K562 (cell line): Measurements from ENCODE around the gene ELOVL1. TPM values are rescaled to one million over a fixed set of nuclear protein-coding genes. Genes with fewer than 3 reads are reported as not detected.

Source experiments
- ADNP ChIP-seq: fragments of 200-800 bp; sonication (Bioruptor generic); IDR thresholded peaks from 2 replicates; pipeline ENCODE4 v1.6.1; 2016; ENCODE audit warnings: missing genetic modification characterization, missing compliant biosample characterization
- ARID1B ChIP-seq: fragments of 450-650 bp; IDR thresholded peaks from 2 replicates; pipeline ENCODE4 v1.6.1; 2016; ENCODE audit warnings: antibody characterized with exemption, mild to moderate bottlenecking, inconsistent platforms
- CBX8 ChIP-seq: fragments of 200-600 bp; sonication (generic); IDR thresholded peaks from 2 replicates; pipeline ENCODE4 v1.6.1; 2012; ENCODE audit warnings: borderline replicate concordance, mixed run types, low read depth, mild to moderate bottlenecking, moderate library complexity, mixed read lengths, low read length, control low read depth, inconsistent platforms; ENCODE audit not compliant: poor library complexity, severe bottlenecking; ENCODE audit errors: extremely low read depth
- CCAR2 ChIP-seq: fragments of 200-400 bp; formaldehyde crosslinking; IDR thresholded peaks from 2 replicates; pipeline ENCODE4 v1.6.1; 2017; ENCODE audit warnings: mild to moderate bottlenecking, low read depth, low read length
- HINFP ChIP-seq: fragments of 450-650 bp; conservative IDR thresholded peaks from 2 replicates; pipeline ENCODE4 v1.6.1; 2016; ENCODE audit warnings: missing genetic modification characterization, low read depth, mild to moderate bottlenecking, control low read depth, missing compliant biosample characterization
- MEF2A ChIP-seq: IDR thresholded peaks from 2 replicates; pipeline ENCODE4 v1.6.1; 2011; ENCODE audit warnings: low read depth, mild to moderate bottlenecking, low read length, moderate library complexity; ENCODE audit not compliant: control insufficient read depth
- NFE2L1 ChIP-seq: fragments of 450-650 bp; IDR thresholded peaks from 2 replicates; pipeline ENCODE4 v1.6.1; 2016; ENCODE audit warnings: missing genetic modification characterization, low read depth, mild to moderate bottlenecking, missing compliant biosample characterization, moderate library complexity, borderline replicate concordance
- NFRKB ChIP-seq: fragments of 450-650 bp; IDR thresholded peaks from 2 replicates; pipeline ENCODE4 v1.6.1; 2016; ENCODE audit warnings: low read depth
- PTRF ChIP-seq: fragments of 450-650 bp; IDR thresholded peaks from 2 replicates; pipeline ENCODE4 v1.6.1; 2016; ENCODE audit warnings: mild to moderate bottlenecking, missing genetic modification characterization, missing compliant biosample characterization
- RBBP5 ChIP-seq: fragments of 200-600 bp; sonication (generic); IDR thresholded peaks from 2 replicates; pipeline ENCODE4 v1.6.1; 2012; ENCODE audit warnings: borderline replicate concordance, mild to moderate bottlenecking, low read length, control low read depth, inconsistent platforms; ENCODE audit not compliant: insufficient read depth, poor library complexity, severe bottlenecking
- RCOR1 ChIP-seq, 2 experiments: IDR thresholded peaks; 2 replicates each; pipeline ENCODE4 v1.6.1; 2012; ENCODE audit warnings: low read depth in 2 of 2, low read length in 2 of 2, borderline replicate concordance in 1 of 2, improper control_type of control experiment in 1 of 2
- SMAD4 ChIP-seq: fragments of 250-450 bp; sonication (Bioruptor Pico); conservative IDR thresholded peaks from 2 replicates; pipeline ENCODE4 v1.8.0; 2021; ENCODE audit warnings: inconsistent platforms, mild to moderate bottlenecking, moderate library complexity
- YBX1 ChIP-seq: fragments of 450-650 bp; IDR thresholded peaks from 2 replicates; pipeline ENCODE4 v1.7.1; 2016; ENCODE audit warnings: mild to moderate bottlenecking
- ZBTB1 ChIP-seq: sonication (generic); formaldehyde crosslinking; IDR thresholded peaks from 2 replicates; pipeline ENCODE4 v1.8.1; 2023; ENCODE audit warnings: missing genetic modification reagents, low read depth, mild to moderate bottlenecking, borderline replicate concordance
- ZFP36 ChIP-seq: fragments of 150-350 bp; IDR thresholded peaks from 2 replicates; pipeline ENCODE4 v1.6.1; 2018; ENCODE audit warnings: low read length, low read depth; ENCODE audit not compliant: partially characterized antibody
- ZKSCAN8 ChIP-seq: fragments of 200-800 bp; sonication (Bioruptor generic); IDR thresholded peaks from 2 replicates; pipeline ENCODE4 v1.6.1; 2016; ENCODE audit warnings: missing genetic modification characterization, missing compliant biosample characterization
- ZNF551 ChIP-seq: fragments of 250-450 bp; sonication (Bioruptor Pico); IDR thresholded peaks from 2 replicates; pipeline ENCODE4 v1.5.0; 2021; ENCODE audit warnings: mild to moderate bottlenecking, moderate library complexity
- polyA plus RNA-seq, 8 experiments: library from polyadenylated mRNA; depleted of rRNA in 4 of 8; stranded (reverse) in 5 of 8; unstranded in 3 of 8; fragments of >200 nt; fragmentation: Nextera tagmentation in 2 of 8; fragmentation: Illumina TruSeq in 1 of 8; extraction: Ambion mirVana in 2 of 8; extraction: Trizol in 1 of 8; gene quantifications; 2 replicates each; pipeline versions ENCODE4 v1.2.1 to v1.2.3, GENCODE V29; 2011 to 2014; ENCODE audit warnings: inconsistent platforms in 1 of 8, missing spikeins in 1 of 8
- total RNA-seq, 7 experiments: library from RNA; depleted of rRNA in 6 of 7; stranded (reverse); fragments of >200 nt in 6 of 7; fragmentation: Illumina TruSeq in 2 of 7; extraction: Trizol in 2 of 7; gene quantifications; 2 replicates each; pipeline versions ENCODE4 v1.2.1 to v1.2.3, GENCODE V29; 2011 to 2021; ENCODE audit warnings: low replicate concordance in 1 of 7
- TF ChIP-seq, protein P1 (sequence below), 2 experiments: fragments of 250-450 bp in 1 of 2; fragments of 450-650 bp in 1 of 2; sonication (Bioruptor Pico) in 1 of 2; IDR thresholded peaks; 2 replicates each; pipeline versions ENCODE4 v1.6.1 to v1.8.0; 2016 to 2021; ENCODE audit warnings: mild to moderate bottlenecking in 2 of 2, moderate library complexity in 2 of 2, missing compliant biosample characterization in 1 of 2, missing genetic modification characterization in 1 of 2
- TF ChIP-seq, protein P2 (sequence below): fragments of 250-450 bp; sonication (Bioruptor Pico); IDR thresholded peaks from 2 replicates; pipeline ENCODE4 v1.4.0; 2020; ENCODE audit warnings: mild to moderate bottlenecking, moderate library complexity
- TF ChIP-seq, protein P3 (sequence below): IDR thresholded peaks from 3 replicates; pipeline ENCODE4 v1.6.1; 2011; ENCODE audit warnings: borderline replicate concordance, mild to moderate bottlenecking, moderate library complexity; ENCODE audit not compliant: insufficient read length; ENCODE audit errors: extremely low read depth

ELOVL1 gene
- total and polyA plus RNA-seq, 9 of the 15 experiments (the other 6 are each of a cell fraction or from before 2014, with no cell fraction given), result 51.0 to 157 (median 70.3) TPM

DNA sequence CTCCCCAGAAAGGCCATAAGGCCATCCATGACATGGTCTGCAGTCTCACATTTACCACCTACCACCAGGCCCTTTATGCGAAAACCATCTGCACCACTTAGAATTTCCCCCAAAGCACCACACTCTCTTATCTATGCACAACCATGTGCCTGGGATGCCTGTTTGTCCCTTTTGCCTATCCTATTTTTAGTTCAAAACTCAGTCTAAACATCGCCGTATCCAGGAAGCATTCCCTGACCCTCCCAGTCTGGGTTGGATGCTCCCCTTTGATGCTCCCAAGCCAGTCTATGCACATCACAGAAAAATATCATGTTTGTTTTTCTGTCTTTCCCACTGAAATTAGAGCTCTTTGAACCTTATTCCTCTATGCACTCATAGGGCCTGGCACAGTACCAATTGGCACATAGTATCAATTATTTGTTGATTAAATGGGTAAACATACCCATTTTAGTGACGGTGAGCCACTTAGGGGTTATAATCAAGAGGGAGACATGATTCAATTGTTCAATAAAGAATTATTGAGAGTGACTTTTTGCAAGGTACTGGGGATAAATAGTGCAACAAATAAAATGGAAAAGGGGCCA is 23.5 kb downstream of the ELOVL1 start (continued):
- peak; percentile 75 for TF ChIP-seq ARID1B
- TF ChIP-seq ADNP (tag), result no peak
- no peak for TF ChIP-seq ZBTB1 (CRISPR knock-in tag)
- no peak for TF ChIP-seq CBX8
- no peak for TF ChIP-seq NFRKB
- no peak for TF ChIP-seq YBX1
- peak; percentile 92 for TF ChIP-seq MEF2A
- no peak for TF ChIP-seq PTRF
- TF ChIP-seq, protein P1, sequence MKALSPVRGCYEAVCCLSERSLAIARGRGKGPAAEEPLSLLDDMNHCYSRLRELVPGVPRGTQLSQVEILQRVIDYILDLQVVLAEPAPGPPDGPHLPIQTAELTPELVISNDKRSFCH (CRISPR knock-in tag; IDR thresholded peaks at IDR 0.05), result no peak
- TF ChIP-seq, protein P1 (tag; IDR thresholded peaks at IDR 0.05), result no peak
- TF ChIP-seq, protein P2, sequence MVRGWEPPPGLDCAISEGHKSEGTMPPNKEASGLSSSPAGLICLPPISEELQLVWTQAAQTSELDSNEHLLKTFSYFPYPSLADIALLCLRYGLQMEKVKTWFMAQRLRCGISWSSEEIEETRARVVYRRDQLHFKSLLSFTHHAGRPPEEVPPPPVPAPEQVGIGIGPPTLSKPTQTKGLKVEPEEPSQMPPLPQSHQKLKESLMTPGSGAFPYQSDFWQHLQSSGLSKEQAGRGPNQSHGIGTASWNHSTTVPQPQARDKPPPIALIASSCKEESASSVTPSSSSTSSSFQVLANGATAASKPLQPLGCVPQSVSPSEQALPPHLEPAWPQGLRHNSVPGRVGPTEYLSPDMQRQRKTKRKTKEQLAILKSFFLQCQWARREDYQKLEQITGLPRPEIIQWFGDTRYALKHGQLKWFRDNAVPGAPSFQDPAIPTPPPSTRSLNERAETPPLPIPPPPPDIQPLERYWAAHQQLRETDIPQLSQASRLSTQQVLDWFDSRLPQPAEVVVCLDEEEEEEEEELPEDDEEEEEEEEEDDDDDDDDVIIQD (CRISPR knock-in tag), result no peak
- TF ChIP-seq, protein P3, sequence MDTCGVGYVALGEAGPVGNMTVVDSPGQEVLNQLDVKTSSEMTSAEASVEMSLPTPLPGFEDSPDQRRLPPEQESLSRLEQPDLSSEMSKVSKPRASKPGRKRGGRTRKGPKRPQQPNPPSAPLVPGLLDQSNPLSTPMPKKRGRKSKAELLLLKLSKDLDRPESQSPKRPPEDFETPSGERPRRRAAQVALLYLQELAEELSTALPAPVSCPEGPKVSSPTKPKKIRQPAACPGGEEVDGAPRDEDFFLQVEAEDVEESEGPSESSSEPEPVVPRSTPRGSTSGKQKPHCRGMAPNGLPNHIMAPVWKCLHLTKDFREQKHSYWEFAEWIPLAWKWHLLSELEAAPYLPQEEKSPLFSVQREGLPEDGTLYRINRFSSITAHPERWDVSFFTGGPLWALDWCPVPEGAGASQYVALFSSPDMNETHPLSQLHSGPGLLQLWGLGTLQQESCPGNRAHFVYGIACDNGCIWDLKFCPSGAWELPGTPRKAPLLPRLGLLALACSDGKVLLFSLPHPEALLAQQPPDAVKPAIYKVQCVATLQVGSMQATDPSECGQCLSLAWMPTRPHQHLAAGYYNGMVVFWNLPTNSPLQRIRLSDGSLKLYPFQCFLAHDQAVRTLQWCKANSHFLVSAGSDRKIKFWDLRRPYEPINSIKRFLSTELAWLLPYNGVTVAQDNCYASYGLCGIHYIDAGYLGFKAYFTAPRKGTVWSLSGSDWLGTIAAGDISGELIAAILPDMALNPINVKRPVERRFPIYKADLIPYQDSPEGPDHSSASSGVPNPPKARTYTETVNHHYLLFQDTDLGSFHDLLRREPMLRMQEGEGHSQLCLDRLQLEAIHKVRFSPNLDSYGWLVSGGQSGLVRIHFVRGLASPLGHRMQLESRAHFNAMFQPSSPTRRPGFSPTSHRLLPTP, result no peak
- peak; percentile 81 for TF ChIP-seq SMAD4 (CRISPR knock-in tag)
- TF ChIP-seq RCOR1 (IDR thresholded peaks at IDR 0.05; ENCODE audit: borderline replicate concordance in 1 of 2, low read depth in 2 of 2, low read length in 2 of 2), result no peak
- no peak for TF ChIP-seq RBBP5
- TF ChIP-seq ZNF551, result no peak
- TF ChIP-seq NFE2L1 (tag), result no peak
- TF ChIP-seq ZFP36, result no peak
- no peak for TF ChIP-seq ZKSCAN8 (CRISPR knock-in tag)
- TF ChIP-seq HINFP (tag), result no peak
- TF ChIP-seq CCAR2, result no peak
